Cardiac fibroblast (primary cell): Measurements from ENCODE around the gene NFILZ.
"Not testable (repeated sequence)": the region's sequence is repeated elsewhere in the genome, so short reads cannot be mapped to it uniquely, and the experiment has no call there.

ENCODE experiments used
- DNase-seq, 2 donors: peaks; one replicate each; pipeline versions ENCODE4 v3.0.0 to v3.0.0-alpha.2; 2010; ENCODE audit warnings: low read depth in 2 of 2
- H3K4me3 ChIP-seq, 2 donors: replicated peaks in 1 of 2; 1 replicate in 1 of 2; 2 replicates in 1 of 2; pipeline ENCODE4 v1.5.1; 2011; ENCODE audit warnings: low read depth in 2 of 2, low read length in 2 of 2, mild to moderate bottlenecking in 2 of 2, moderate library complexity in 1 of 2
- CTCF ChIP-seq: IDR thresholded peaks from one replicate; pipeline ENCODE4 v1.5.1; 2011; ENCODE audit warnings: low read depth, mild to moderate bottlenecking, low read length, inconsistent platforms

NFILZ gene

GRCh38 chr19:8629184-8629583 is 1.2 kb upstream of the NFILZ start:
- DNase-seq: no peak
- no peak overlapping the region for H3K4me3 ChIP-seq
- no peak for TF ChIP-seq CTCF

- TF ChIP-seq CTCF: no peak
- no peak for DNase-seq
- no peak overlapping the region for H3K4me3 ChIP-seq
These were observed 477 bp downstream of the NFILZ start for GRCh38 chr19:8630796-8631424.

GRCh38 chr19:8631425-8631819 is 989 bp downstream of the NFILZ start:
- no peak for TF ChIP-seq CTCF
- peak; percentile 62 to 70 for DNase-seq
- H3K4me3 ChIP-seq: no peak overlapping the region

- peak in 1 of 2 donors; percentile 65 for DNase-seq
- TF ChIP-seq CTCF: no peak
- H3K4me3 ChIP-seq: no peak overlapping the region
These were observed 5.0 kb downstream of the NFILZ start for GRCh38 chr19:8635422-8635821.

- not testable (repeated sequence) for H3K4me3 ChIP-seq, DNase-seq
These were observed 6.6 kb downstream of the NFILZ start for GRCh38 chr19:8637070-8637469.

- no peak for TF ChIP-seq CTCF
- DNase-seq: peak; percentile 33 to 37
- no peak overlapping the region for H3K4me3 ChIP-seq
These were observed 7.7 kb downstream of the NFILZ start for GRCh38 chr19:8638078-8638619.

- no peak for DNase-seq
- no peak overlapping the region for H3K4me3 ChIP-seq
- no peak for TF ChIP-seq CTCF
These were observed 9.5 kb downstream of the NFILZ start for GRCh38 chr19:8639821-8640401.
